ENCODE results near the gene LSM5. TPM values are rescaled to one million over a fixed set of nuclear protein-coding genes. Genes with fewer than 3 reads are reported as not detected.

LSM5 gene
- total and polyA plus RNA-seq, 9 of the 15 experiments (the other 6 are each of a cell fraction or from before 2014, with no cell fraction given) = 36.3 to 620 (median 186) TPM

DNA sequence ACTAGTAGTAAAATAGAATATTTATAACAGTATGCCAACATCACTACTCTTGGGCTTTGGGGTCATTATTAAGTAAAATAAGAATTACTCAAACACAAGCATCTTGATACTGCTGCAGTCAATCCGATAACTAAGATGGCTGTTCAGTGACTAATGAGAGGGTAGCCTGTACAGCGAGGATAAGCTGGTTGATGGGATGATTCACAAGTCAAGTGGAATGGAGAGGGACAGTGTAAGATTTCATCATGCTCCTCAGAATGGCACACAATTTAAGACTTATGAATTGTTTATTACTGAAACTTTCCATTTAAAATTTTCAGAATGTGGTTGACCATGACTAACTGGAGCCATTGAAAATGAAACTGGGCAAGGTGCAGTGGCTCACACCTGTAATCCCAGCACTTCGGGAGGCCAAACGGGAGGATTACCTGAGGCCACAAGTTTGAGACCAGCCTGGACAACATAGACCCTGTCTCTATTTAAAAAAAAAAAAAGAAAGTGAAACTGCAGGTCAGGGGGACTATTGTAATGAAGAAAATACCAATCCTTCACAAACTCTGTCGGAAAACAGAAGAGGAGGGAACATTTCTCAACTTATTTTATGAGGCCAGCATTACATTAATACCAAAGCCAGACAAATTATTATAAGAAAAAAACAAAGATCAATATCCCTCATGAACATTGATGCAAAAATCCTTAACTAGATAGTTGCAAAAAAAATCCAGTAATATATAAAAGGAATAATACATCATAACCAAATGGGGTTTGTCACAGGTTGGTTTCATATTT is 16.3 kb upstream of the LSM5 start (continued):
- peak; percentile 99 for TF ChIP-seq JUND (IDR thresholded peaks at IDR 0.05; ENCODE audit: borderline replicate concordance, low read depth, low read length)
- TF ChIP-seq JUND (tag; IDR thresholded peaks at IDR 0.05; ENCODE audit: borderline replicate concordance, low read depth, low read length) = peak; percentile 98
- TF ChIP-seq, protein P1, sequence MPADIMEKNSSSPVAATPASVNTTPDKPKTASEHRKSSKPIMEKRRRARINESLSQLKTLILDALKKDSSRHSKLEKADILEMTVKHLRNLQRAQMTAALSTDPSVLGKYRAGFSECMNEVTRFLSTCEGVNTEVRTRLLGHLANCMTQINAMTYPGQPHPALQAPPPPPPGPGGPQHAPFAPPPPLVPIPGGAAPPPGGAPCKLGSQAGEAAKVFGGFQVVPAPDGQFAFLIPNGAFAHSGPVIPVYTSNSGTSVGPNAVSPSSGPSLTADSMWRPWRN (IDR thresholded peaks at IDR 0.05; ENCODE audit: low read depth) = no peak
- TF ChIP-seq, protein P2, sequence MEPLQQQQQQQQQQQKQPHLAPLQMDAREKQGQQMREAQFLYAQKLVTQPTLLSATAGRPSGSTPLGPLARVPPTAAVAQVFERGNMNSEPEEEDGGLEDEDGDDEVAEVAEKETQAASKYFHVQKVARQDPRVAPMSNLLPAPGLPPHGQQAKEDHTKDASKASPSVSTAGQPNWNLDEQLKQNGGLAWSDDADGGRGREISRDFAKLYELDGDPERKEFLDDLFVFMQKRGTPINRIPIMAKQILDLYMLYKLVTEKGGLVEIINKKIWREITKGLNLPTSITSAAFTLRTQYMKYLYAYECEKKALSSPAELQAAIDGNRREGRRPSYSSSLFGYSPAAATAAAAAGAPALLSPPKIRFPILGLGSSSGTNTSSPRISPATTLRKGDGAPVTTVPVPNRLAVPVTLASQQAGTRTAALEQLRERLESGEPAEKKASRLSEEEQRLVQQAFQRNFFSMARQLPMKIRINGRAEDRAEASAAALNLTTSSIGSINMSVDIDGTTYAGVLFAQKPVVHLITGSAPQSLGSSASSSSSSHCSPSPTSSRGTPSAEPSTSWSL (CRISPR knock-in tag; IDR thresholded peaks at IDR 0.05; ENCODE audit: borderline replicate concordance) = no peak
- peak; percentile 59; the same call in 1 of the 2 replicates for TF ChIP-seq MECOM (CRISPR knock-in tag; IDR thresholded peaks at IDR 0.05)
- peak; percentile 86 for TF ChIP-seq LEF1 (IDR thresholded peaks at IDR 0.05)
- peak; percentile 77; the same call in 1 of the 2 replicates for TF ChIP-seq HDAC2 (IDR thresholded peaks at IDR 0.05)
- TF ChIP-seq CCAR2 (IDR thresholded peaks at IDR 0.05; ENCODE audit: low read depth, low read length) = no peak
- TF ChIP-seq ZNF589 (CRISPR knock-in tag; IDR thresholded peaks at IDR 0.05; ENCODE audit: low read depth) = peak; percentile 84; the same call in 1 of the 2 replicates
- peak; percentile 93 to 94 for TF ChIP-seq TRIM24 (IDR thresholded peaks at IDR 0.05)
- no peak for TF ChIP-seq ZNF212 (CRISPR knock-in tag; IDR thresholded peaks at IDR 0.05)
- TF ChIP-seq HMGN3 (IDR thresholded peaks at IDR 0.05; ENCODE audit: borderline replicate concordance, extremely low read depth, insufficient read length, low read depth, low read length) = no peak
- TF ChIP-seq SIRT6 (IDR thresholded peaks at IDR 0.05; ENCODE audit: low read depth, low read length) = no peak
- TF ChIP-seq, protein P3, sequence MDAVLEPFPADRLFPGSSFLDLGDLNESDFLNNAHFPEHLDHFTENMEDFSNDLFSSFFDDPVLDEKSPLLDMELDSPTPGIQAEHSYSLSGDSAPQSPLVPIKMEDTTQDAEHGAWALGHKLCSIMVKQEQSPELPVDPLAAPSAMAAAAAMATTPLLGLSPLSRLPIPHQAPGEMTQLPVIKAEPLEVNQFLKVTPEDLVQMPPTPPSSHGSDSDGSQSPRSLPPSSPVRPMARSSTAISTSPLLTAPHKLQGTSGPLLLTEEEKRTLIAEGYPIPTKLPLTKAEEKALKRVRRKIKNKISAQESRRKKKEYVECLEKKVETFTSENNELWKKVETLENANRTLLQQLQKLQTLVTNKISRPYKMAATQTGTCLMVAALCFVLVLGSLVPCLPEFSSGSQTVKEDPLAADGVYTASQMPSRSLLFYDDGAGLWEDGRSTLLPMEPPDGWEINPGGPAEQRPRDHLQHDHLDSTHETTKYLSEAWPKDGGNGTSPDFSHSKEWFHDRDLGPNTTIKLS (IDR thresholded peaks at IDR 0.05; ENCODE audit: borderline replicate concordance, low read depth) = no peak
- TF ChIP-seq SOX6 (IDR thresholded peaks at IDR 0.05) = peak; percentile 72
- peak; percentile 88 for TF ChIP-seq NEUROD1 (IDR thresholded peaks at IDR 0.05; ENCODE audit: borderline replicate concordance, low read depth, low read length, partially characterized antibody)
- TF ChIP-seq, protein P4, sequence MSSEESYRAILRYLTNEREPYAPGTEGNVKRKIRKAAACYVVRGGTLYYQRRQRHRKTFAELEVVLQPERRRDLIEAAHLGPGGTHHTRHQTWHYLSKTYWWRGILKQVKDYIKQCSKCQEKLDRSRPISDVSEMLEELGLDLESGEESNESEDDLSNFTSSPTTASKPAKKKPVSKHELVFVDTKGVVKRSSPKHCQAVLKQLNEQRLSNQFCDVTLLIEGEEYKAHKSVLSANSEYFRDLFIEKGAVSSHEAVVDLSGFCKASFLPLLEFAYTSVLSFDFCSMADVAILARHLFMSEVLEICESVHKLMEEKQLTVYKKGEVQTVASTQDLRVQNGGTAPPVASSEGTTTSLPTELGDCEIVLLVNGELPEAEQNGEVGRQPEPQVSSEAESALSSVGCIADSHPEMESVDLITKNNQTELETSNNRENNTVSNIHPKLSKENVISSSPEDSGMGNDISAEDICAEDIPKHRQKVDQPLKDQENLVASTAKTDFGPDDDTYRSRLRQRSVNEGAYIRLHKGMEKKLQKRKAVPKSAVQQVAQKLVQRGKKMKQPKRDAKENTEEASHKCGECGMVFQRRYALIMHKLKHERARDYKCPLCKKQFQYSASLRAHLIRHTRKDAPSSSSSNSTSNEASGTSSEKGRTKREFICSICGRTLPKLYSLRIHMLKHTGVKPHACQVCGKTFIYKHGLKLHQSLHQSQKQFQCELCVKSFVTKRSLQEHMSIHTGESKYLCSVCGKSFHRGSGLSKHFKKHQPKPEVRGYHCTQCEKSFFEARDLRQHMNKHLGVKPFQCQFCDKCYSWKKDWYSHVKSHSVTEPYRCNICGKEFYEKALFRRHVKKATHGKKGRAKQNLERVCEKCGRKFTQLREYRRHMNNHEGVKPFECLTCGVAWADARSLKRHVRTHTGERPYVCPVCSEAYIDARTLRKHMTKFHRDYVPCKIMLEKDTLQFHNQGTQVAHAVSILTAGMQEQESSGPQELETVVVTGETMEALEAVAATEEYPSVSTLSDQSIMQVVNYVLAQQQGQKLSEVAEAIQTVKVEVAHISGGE (CRISPR knock-in tag; IDR thresholded peaks at IDR 0.05) = no peak
- TF ChIP-seq MAZ (CRISPR knock-in tag; conservative IDR thresholded peaks at IDR 0.05 in 1 of 2, IDR thresholded peaks at IDR 0.05 in 1 of 2) = peak in 1 of 2 experiments; percentile 44; a peak in 1 of 4 replicates

Measured in K562 (cell line).